AG04450 (cell line): ENCODE measurements around the gene ISG20L2. TPM values are rescaled to one million over a fixed set of nuclear protein-coding genes. Genes with fewer than 3 reads are reported as not detected.
A peak's percentile ranks its signal among the peaks of the same experiment; 100 is the strongest.

Experiments used
- CTCF ChIA-PET: fragments of 300-600, 350-600 bp; formaldehyde crosslinking; extraction: SDS; loops from one replicate; lab custom pipeline; 2022; ENCODE audit warnings: antibody characterized with exemption, inconsistent platforms; lab: Charles Lee
- POLR2A ChIA-PET: fragments of 350-600 bp; formaldehyde crosslinking; extraction: SDS; loops from one replicate; lab custom pipeline; 2021; ENCODE audit warnings: antibody characterized with exemption, inconsistent platforms; lab: Yijun Ruan, JAX
- DNase-seq: peaks from one replicate; pipeline ENCODE4 v3.0.0-alpha.2; 2011; ENCODE audit warnings: low read depth, low spot score
- H3K27ac ChIP-seq: one replicate; pipeline ENCODE4 v1.5.1; 2012; ENCODE audit warnings: low read depth, low read length, control low read depth
- H3K27me3 ChIP-seq: one replicate; pipeline ENCODE4 v1.6.0; 2012; ENCODE audit warnings: low read length; ENCODE audit not compliant: control insufficient read depth, insufficient read depth
- H3K4me3 ChIP-seq: 2 replicates; pipeline ENCODE4 v1.5.1; 2011; ENCODE audit warnings: mild to moderate bottlenecking, low read depth, low read length, control low read depth
- H3K9me3 ChIP-seq: 2 replicates; pipeline ENCODE4 v1.5.1; 2012; ENCODE audit warnings: low read length; ENCODE audit not compliant: control insufficient read depth, insufficient read depth
- CTCF ChIP-seq: IDR thresholded peaks from 2 replicates; pipeline ENCODE4 v1.5.1; 2011; ENCODE audit warnings: low read depth, low read length, control low read depth, inconsistent platforms
- polyA plus RNA-seq: library from polyadenylated mRNA; depleted of rRNA; stranded (reverse); fragments of >200 nt; gene quantifications from 2 replicates; pipeline ENCODE4 v1.2.3, GENCODE V29; 2011

The ISG20L2 gene
- polyA plus RNA-seq, 1 experiment: 25.6 TPM

GRCh38 chr1:156707417-156708217 is 20.9 kb downstream of the ISG20L2 start:
- TF ChIP-seq CTCF: no peak
- ChIA-PET POLR2A (interaction anchor here (1.0 to 4.3 kb wide), 3 partner anchors 13 to 18 kb away, joined by 4 to 18 read pairs (median 8); no protein-coding TSS in a partner anchor), CTCF (interaction anchor here (0.6 to 13.7 kb wide), 10 partner anchors 8 to 188 kb away, joined by 3 to 233 read pairs (median 10); partner anchors contain the start of genes ISG20L2, METTL25B and NES)
- Histone ChIP-seq H3K4me3 (no peak overlapping the region), H3K27me3 (no peaks in the 10 kb centered on the region), H3K9me3 (no peaks in the 10 kb centered on the region), H3K27ac (peak overlapping the region; percentile 82)
- no peak for DNase-seq

DNA sequence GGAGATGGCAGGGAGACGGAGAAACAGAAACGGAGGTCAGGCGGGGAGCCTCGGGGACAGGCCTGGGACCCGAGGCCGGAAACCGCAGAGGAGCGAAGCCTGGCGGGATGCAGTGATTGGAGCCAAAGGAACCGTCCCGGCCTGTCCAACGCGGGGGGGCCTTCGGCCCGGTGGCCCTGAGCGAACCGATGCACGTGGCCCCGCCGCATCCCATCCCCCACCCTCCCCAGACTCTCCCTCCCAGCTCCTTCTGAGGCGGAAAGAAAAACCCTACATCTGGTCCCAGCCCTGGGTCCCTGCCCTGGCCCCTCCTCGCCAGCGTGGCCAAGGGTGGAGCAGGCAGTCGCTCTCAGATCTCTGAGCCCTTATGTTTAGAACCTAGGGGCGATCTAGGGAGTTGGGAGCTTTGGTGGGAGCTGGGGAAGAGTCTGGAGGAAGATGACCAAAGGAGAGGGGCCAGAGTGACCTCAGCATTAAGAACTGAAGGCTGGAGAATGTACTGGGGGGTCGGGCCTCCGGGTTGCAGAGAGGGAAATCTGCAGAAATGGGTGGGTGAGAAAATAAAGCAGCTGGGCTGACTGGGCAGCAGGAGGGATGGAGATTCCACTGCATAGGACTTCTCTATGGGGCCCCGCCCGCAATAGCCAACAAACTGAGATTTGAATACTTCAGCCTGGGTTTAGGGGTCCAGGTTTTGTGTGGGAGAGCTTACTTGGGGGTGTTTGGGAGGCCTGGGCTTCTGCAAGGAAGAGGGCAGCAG is 21.7 kb downstream of the ISG20L2 start:
- ChIA-PET POLR2A (interaction anchor here (1.0 to 4.3 kb wide), 3 partner anchors 12 to 17 kb away, joined by 4 to 18 read pairs (median 8); no protein-coding TSS in a partner anchor), CTCF (interaction anchor here (0.6 to 13.7 kb wide), 21 partner anchors 9 to 189 kb away, joined by 3 to 233 read pairs (median 7); partner anchors contain the start of genes ISG20L2, METTL25B and NES)
- no peaks in the 10 kb centered on the region for H3K27me3 ChIP-seq
- no peak overlapping the region for H3K4me3 ChIP-seq
- no peak for DNase-seq
- no peak for TF ChIP-seq CTCF
- H3K9me3 ChIP-seq: no peaks in the 10 kb centered on the region
- H3K27ac ChIP-seq: peak overlapping the region; percentile 57

GRCh38 chr1:156705918-156706656 is 22.5 kb downstream of the ISG20L2 start:
- ChIA-PET POLR2A (interaction anchor here (0.5 to 4.3 kb wide), 5 partner anchors 12 to 105 kb away, joined by 3 to 18 read pairs (median 5); partner anchors contain the start of genes ISG20L2 and METTL25B), CTCF (interaction anchor here (0.8 to 13.7 kb wide), 23 partner anchors 8 to 361 kb away, joined by 3 to 233 read pairs (median 7); partner anchors contain the start of genes ISG20L2, METTL25B and NES)
- DNase-seq: no peak
- Histone ChIP-seq H3K27me3 (no peaks in the 10 kb centered on the region), H3K4me3 (peak overlapping the region; percentile 52), H3K27ac (peak overlapping the region; percentile 57), H3K9me3 (no peaks in the 10 kb centered on the region)
- TF ChIP-seq CTCF: peak; percentile 76

DNA sequence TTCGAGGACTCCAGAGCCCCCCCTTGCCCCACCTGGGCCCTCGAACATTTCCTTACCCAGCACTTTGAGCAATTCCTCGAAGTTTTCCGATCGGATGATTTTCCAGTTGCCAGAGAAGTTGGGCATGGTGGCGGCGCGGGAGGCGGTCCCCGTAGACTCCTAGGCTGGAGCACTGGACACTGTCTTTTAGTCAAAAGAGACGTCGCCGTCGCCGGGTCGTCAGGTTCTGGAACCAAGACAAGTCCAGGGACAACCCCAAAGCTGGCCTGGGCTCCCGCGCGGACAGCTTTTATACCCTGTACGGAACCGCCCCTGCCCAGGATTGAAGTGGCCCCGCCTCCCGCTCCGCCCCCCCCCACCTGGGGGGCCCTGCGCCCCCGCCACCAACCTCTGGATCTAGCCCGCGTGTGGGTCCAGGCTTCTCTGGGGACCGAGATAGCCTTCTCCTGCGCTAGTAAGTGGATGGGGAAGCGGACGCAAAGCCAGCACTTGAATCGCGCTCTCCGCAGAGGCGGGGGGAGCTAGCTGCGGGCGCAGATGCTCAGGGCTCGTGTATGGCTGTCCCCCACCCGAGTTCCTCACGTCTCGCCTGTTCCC is 23.1 kb downstream of the ISG20L2 start, which contains the start of gene CRABP2:
Gene CRABP2, minus strand, starts transcription at position 263 of the 597 bp plus-strand sequence. Its CDS starts 137 bp downstream, at position 126.
- CTCF ChIA-PET: interaction anchor here (0.8 to 13.7 kb wide), 20 partner anchors 8 to 361 kb away, joined by 3 to 233 read pairs (median 7); partner anchors contain the start of genes ISG20L2, METTL25B and NES

More for the DNA sequence above, 23.1 kb downstream of the ISG20L2 start, which contains the start of gene CRABP2:
- Histone ChIP-seq H3K27me3 (no peaks in the 10 kb centered on the region), H3K27ac (peak within 1 kb of the TSS; percentile 57), H3K9me3 (no peaks in the 10 kb centered on the region), H3K4me3 (peak within 1 kb of the TSS; percentile 52)
- POLR2A ChIA-PET: interaction anchor here (0.5 to 4.3 kb wide), 5 partner anchors 8 to 30 kb away, joined by 3 to 18 read pairs (median 5); partner anchors contain the start of genes ISG20L2 and METTL25B
- DNase-seq: no peak
- TF ChIP-seq CTCF: no peak
